K562 (cell line): ENCODE measurements around the gene SUFU.

Source experiments
- ATF3 ChIP-seq, 2 experiments: fragments of 450-650 bp in 1 of 2; sonication (generic) in 1 of 2; formaldehyde crosslinking in 1 of 2; IDR thresholded peaks in 1 of 2; conservative IDR thresholded peaks in 1 of 2; 2 replicates each; pipeline versions ENCODE4 v1.6.1 to v1.8.1; 2016 to 2023; ENCODE audit warnings: mild to moderate bottlenecking in 2 of 2, moderate library complexity in 2 of 2, inconsistent platforms in 1 of 2, missing genetic modification reagents in 1 of 2
- CHD2 ChIP-seq: IDR thresholded peaks from 2 replicates; pipeline ENCODE4 v1.6.1; 2011; ENCODE audit warnings: low read depth, low read length
- CTCF ChIP-seq, 3 experiments: IDR thresholded peaks in 2 of 3; conservative IDR thresholded peaks in 1 of 3; 2 replicates each; pipeline ENCODE4 v1.5.1; 2011 to 2012; ENCODE audit warnings: low read length in 3 of 3, mild to moderate bottlenecking in 3 of 3, control low read depth in 2 of 3, improper control_type of control experiment in 1 of 3, inconsistent platforms in 1 of 3, low read depth in 1 of 3, mixed read lengths in 1 of 3, moderate library complexity in 1 of 3; ENCODE audit not compliant: insufficient read depth in 2 of 3
- EP300 ChIP-seq: IDR thresholded peaks from 2 replicates; pipeline ENCODE4 v1.6.1; 2012; ENCODE audit warnings: low read length, improper control_type of control experiment
- FOXK1 ChIP-seq: sonication (generic); formaldehyde crosslinking; IDR thresholded peaks from 2 replicates; pipeline ENCODE4 v1.8.0; 2022; ENCODE audit warnings: missing genetic modification reagents, mild to moderate bottlenecking, borderline replicate concordance
- MGA ChIP-seq: fragments of 450-650 bp; IDR thresholded peaks from 2 replicates; pipeline ENCODE4 v1.6.1; 2016; ENCODE audit warnings: mild to moderate bottlenecking, moderate library complexity
- PBX2 ChIP-seq, 2 experiments: IDR thresholded peaks in 1 of 2; conservative IDR thresholded peaks in 1 of 2; 2 replicates each; pipeline ENCODE4 v1.6.1; 2016; ENCODE audit warnings: low read depth in 2 of 2, mild to moderate bottlenecking in 1 of 2, missing compliant biosample characterization in 1 of 2, missing genetic modification characterization in 1 of 2, moderate library complexity in 1 of 2
- POLR2A ChIP-seq: fragments of 450-650 bp; conservative IDR thresholded peaks from 2 replicates; pipeline ENCODE4 v1.6.1; 2016
- POLR2AphosphoS5 ChIP-seq: IDR thresholded peaks from 2 replicates; pipeline ENCODE4 v1.6.1; 2011; ENCODE audit warnings: mild to moderate bottlenecking, low read depth, low read length, moderate library complexity; ENCODE audit not compliant: control insufficient read depth, insufficient read depth
- RFX5 ChIP-seq: IDR thresholded peaks from 2 replicates; pipeline ENCODE4 v1.6.1; 2011; ENCODE audit warnings: low read depth, mild to moderate bottlenecking, improper control_type of control experiment, low read length
- SMAD3 ChIP-seq: fragments of 450-650 bp; formaldehyde crosslinking; conservative IDR thresholded peaks from 2 replicates; pipeline ENCODE4 v1.4.0; 2020; ENCODE audit warnings: mild to moderate bottlenecking
- SREBF2 ChIP-seq: sonication (generic); formaldehyde crosslinking; IDR thresholded peaks from 2 replicates; pipeline ENCODE4 v1.4.0; 2020; ENCODE audit warnings: mild to moderate bottlenecking, missing genetic modification reagents
- TRIM25 ChIP-seq: fragments of 450-650 bp; IDR thresholded peaks from 2 replicates; pipeline ENCODE4 v1.7.0; 2016; ENCODE audit warnings: borderline replicate concordance
- ZNF431 ChIP-seq: sonication (generic); formaldehyde crosslinking; IDR thresholded peaks from 2 replicates; pipeline ENCODE4 v1.8.0; 2022; ENCODE audit warnings: mild to moderate bottlenecking, missing genetic modification reagents

GRCh38 chr10:102458656-102459055, 45.1 kb upstream of the SUFU start:
- no peak for TF ChIP-seq RFX5
- TF ChIP-seq ATF3 (IDR thresholded peaks at IDR 0.05): no peak
- no peak for TF ChIP-seq ATF3 (CRISPR knock-in tag; conservative IDR thresholded peaks at IDR 0.05)
- no peak for TF ChIP-seq CHD2
- TF ChIP-seq PBX2 (CRISPR knock-in tag; IDR thresholded peaks at IDR 0.05; ENCODE audit: low read depth): no peak
- no peak for TF ChIP-seq PBX2 (tag; conservative IDR thresholded peaks at IDR 0.05; ENCODE audit: low read depth)
- TF ChIP-seq POLR2A: no peak
- TF ChIP-seq TRIM25: no peak
- TF ChIP-seq SREBF2 (CRISPR knock-in tag): no peak
- no peak for TF ChIP-seq ZNF431 (CRISPR knock-in tag)
- TF ChIP-seq FOXK1 (CRISPR knock-in tag): no peak
- TF ChIP-seq MGA: no peak
- no peak for TF ChIP-seq EP300
- no peak for TF ChIP-seq POLR2AphosphoS5
- TF ChIP-seq CTCF (IDR thresholded peaks at IDR 0.05 in 2 of 3, conservative IDR thresholded peaks at IDR 0.05 in 1 of 3; ENCODE audit: insufficient read depth in 2 of 3, low read depth in 1 of 3, low read length in 3 of 3): no peak
- no peak for TF ChIP-seq SMAD3
